CD14-positive monocyte (primary cell): ENCODE data around the gene EXOC6B. TPM values are rescaled to one million over a fixed set of nuclear protein-coding genes. Genes with fewer than 3 reads are reported as not detected.
"Not testable (repeated sequence)": the region's sequence is repeated elsewhere in the genome, so short reads cannot be mapped to it uniquely, and the experiment has no call there.

Experiments
- DNase-seq, 3 donors: peaks; one replicate each; pipeline ENCODE4 v3.0.0-alpha.2; 2011 to 2022
- H2AFZ ChIP-seq: 2 replicates; pipeline ENCODE4 v1.6.0; 2012; ENCODE audit warnings: mild to moderate bottlenecking, low read depth, low read length, inconsistent platforms; ENCODE audit not compliant: insufficient read depth, poor library complexity, severe bottlenecking
- H3K27ac ChIP-seq, 2 donors: 1 replicate in 1 of 2; 2 replicates in 1 of 2; pipeline ENCODE4 v1.5.1; 2012 to 2013; ENCODE audit warnings: low read length in 2 of 2, control low read depth in 1 of 2, inconsistent platforms in 1 of 2, low read depth in 1 of 2, mild to moderate bottlenecking in 1 of 2
- H3K27me3 ChIP-seq, 2 donors: one replicate each; pipeline versions ENCODE4 v1.6.0 to v1.6.1; 2011 to 2013; ENCODE audit warnings: low read length in 2 of 2; ENCODE audit not compliant: control insufficient read depth in 2 of 2, insufficient read depth in 2 of 2
- H3K36me3 ChIP-seq, 2 donors: replicated peaks in 1 of 2; 1 replicate in 1 of 2; 2 replicates in 1 of 2; pipeline versions ENCODE4 v1.5.1 to v1.6.1; 2012 to 2013; ENCODE audit warnings: low read length in 2 of 2, control low read depth in 1 of 2, inconsistent platforms in 1 of 2, mild to moderate bottlenecking in 1 of 2; ENCODE audit not compliant: insufficient read depth in 2 of 2, control insufficient read depth in 1 of 2
- H3K4me1 ChIP-seq, 2 donors: 1 replicate in 1 of 2; 2 replicates in 1 of 2; pipeline versions ENCODE4 v1.5.1 to v1.6.1; 2012 to 2013; ENCODE audit warnings: low read length in 2 of 2, control low read depth in 1 of 2, inconsistent platforms in 1 of 2, mild to moderate bottlenecking in 1 of 2, moderate library complexity in 1 of 2; ENCODE audit not compliant: insufficient read depth in 2 of 2, control insufficient read depth in 1 of 2
- H3K4me2 ChIP-seq: replicated peaks from 2 replicates; pipeline ENCODE3; 2012; ENCODE audit warnings: low read length, moderate library complexity, mild to moderate bottlenecking; ENCODE audit not compliant: poor library complexity, severe bottlenecking; ENCODE audit errors: extremely low read depth
- H3K4me3 ChIP-seq, 3 experiments: fragments of 200-600 bp in 1 of 3; sonication (generic) in 1 of 3; replicated peaks in 1 of 3; 1 replicate in 2 of 3; 2 replicates in 1 of 3; pipeline ENCODE4 v1.5.1; 2011 to 2013; ENCODE audit warnings: low read length in 3 of 3, mild to moderate bottlenecking in 3 of 3, control low read depth in 2 of 3, low read depth in 2 of 3, inconsistent platforms in 1 of 3, moderate library complexity in 1 of 3
- H3K79me2 ChIP-seq: 2 replicates; pipeline ENCODE4 v1.6.0; 2012; ENCODE audit warnings: mild to moderate bottlenecking, control low read depth, inconsistent platforms, low read length, moderate library complexity; ENCODE audit not compliant: insufficient read depth
- H3K9ac ChIP-seq: 2 replicates; pipeline ENCODE4 v1.6.0; 2017; ENCODE audit warnings: low read length, mild to moderate bottlenecking; ENCODE audit not compliant: insufficient read depth, poor library complexity, severe bottlenecking
- H3K9me3 ChIP-seq, 2 donors: replicated peaks in 1 of 2; 1 replicate in 1 of 2; 2 replicates in 1 of 2; pipeline versions ENCODE4 v1.5.1 to v1.6.1; 2012 to 2013; ENCODE audit warnings: low read length in 2 of 2, control low read depth in 1 of 2; ENCODE audit not compliant: control insufficient read depth in 1 of 2, insufficient read depth in 1 of 2
- H4K20me1 ChIP-seq: 2 replicates; pipeline ENCODE4 v1.6.0; 2012; ENCODE audit warnings: mild to moderate bottlenecking, low read length, control low read depth, moderate library complexity; ENCODE audit not compliant: insufficient read depth
- H3K27ac Mint-ChIP-seq, 7 donors: one replicate each; pipeline ENCODE4 v1.8.0; 2020; ENCODE audit warnings: mild to moderate bottlenecking in 7 of 7, mixed read lengths in 7 of 7, moderate library complexity in 6 of 7, inconsistent platforms in 2 of 7
- H3K27me3 Mint-ChIP-seq, 3 donors: one replicate each; pipeline ENCODE4 v1.8.0; 2021 to 2022; ENCODE audit warnings: low read depth in 3 of 3, mild to moderate bottlenecking in 3 of 3, mixed read lengths in 3 of 3, moderate library complexity in 3 of 3, inconsistent platforms in 1 of 3
- H3K36me3 Mint-ChIP-seq, 2 donors: one replicate each; pipeline ENCODE4 v1.8.0; 2020; ENCODE audit warnings: mixed read lengths in 2 of 2, inconsistent platforms in 1 of 2, mild to moderate bottlenecking in 1 of 2
- H3K4me1 Mint-ChIP-seq: one replicate; pipeline ENCODE4 v1.8.0; 2020; ENCODE audit warnings: mild to moderate bottlenecking, mixed read lengths
- H3K4me3 Mint-ChIP-seq, 2 donors: one replicate each; pipeline ENCODE4 v1.8.0; 2020; ENCODE audit warnings: mild to moderate bottlenecking in 2 of 2, mixed read lengths in 2 of 2, moderate library complexity in 1 of 2
- H3K9me3 Mint-ChIP-seq, 7 donors: one replicate each; pipeline ENCODE4 v1.8.0; 2020 to 2022; ENCODE audit warnings: mixed read lengths in 7 of 7, mild to moderate bottlenecking in 6 of 7, moderate library complexity in 6 of 7, inconsistent platforms in 2 of 7
- CTCF ChIP-seq: fragments of 200-600 bp; IDR thresholded peaks from one replicate; pipeline ENCODE4 v1.8.0; 2022; ENCODE audit warnings: antibody characterized with exemption, mild to moderate bottlenecking
- whole genome bisulfite sequencing: methylation state at CpG from one replicate; pipeline ENCODE4 v1.1.5; 2013; ENCODE audit warnings: missing lambda C conversion rate; ENCODE audit not compliant: insufficient coverage; 5-methylcytosine and 5-hydroxymethylcytosine counted together
- intact Hi-C, 2 donors: fragments of 100-400 bp; cut with micrococcal nuclease; formaldehyde crosslinking; loops; one replicate each; pipeline versions ENCODE4 v1.15.0 to v1.15.1; 2023
- polyA plus RNA-seq, 3 donors: library from polyadenylated mRNA; depleted of rRNA in 1 of 3; unstranded in 2 of 3; stranded (reverse) in 1 of 3; fragments of 300-500 nt in 2 of 3; fragments of >200 nt in 1 of 3; fragmentation: Illumina TruSeq in 2 of 3; gene quantifications; 1 replicate in 2 of 3; 2 replicates in 1 of 3; pipeline ENCODE4 v1.2.3, GENCODE V29; 2012 to 2021

EXOC6B gene
- polyA plus RNA-seq, 3 donors = 1.8 to 2.8 (median 2.1) TPM

GRCh38 chr2:72561621-72562318, 264.1 kb downstream of the EXOC6B start:
- Histone ChIP-seq H3K79me2 (no peaks in the 10 kb centered on the region), H4K20me1 (no peaks in the 10 kb centered on the region), H3K4me3 (no peak overlapping the region), H3K27me3 (no peaks in the 10 kb centered on the region), H3K4me1 (no peaks in the 10 kb centered on the region), H3K4me2 (no peak overlapping the region), H2AFZ (no peak overlapping the region), H3K9ac (no peak overlapping the region), H3K9me3 (no peaks in the 10 kb centered on the region), H3K36me3 (no peaks in the 10 kb centered on the region), H3K27ac (no peak overlapping the region)
- no peak for TF ChIP-seq CTCF
- Mint-ChIP-seq H3K4me3 (no peak overlapping the region), H3K36me3 (no peaks in the 10 kb centered on the region), H3K9me3 (peaks cover 0 to 2% (median 0%) of the 10 kb centered on the region in 7 donors), H3K27ac (no peak overlapping the region), H3K4me1 (no peaks in the 10 kb centered on the region), H3K27me3 (no peaks in the 10 kb centered on the region)
- no CpG with 5 or more reads among the region's 4 CpGs for WGBS
- intact Hi-C loops = no loop called here
- no peak for DNase-seq

GRCh38 chr2:72555943-72556342, 269.9 kb downstream of the EXOC6B start:
- Mint-ChIP-seq H3K27ac (no peak overlapping the region), H3K27me3 (no peaks in the 10 kb centered on the region)
- DNase-seq = no peak

GRCh38 chr2:72555363-72555762, 270.5 kb downstream of the EXOC6B start:
- H2AFZ ChIP-seq, H3K4me1 ChIP-seq, H3K79me2 ChIP-seq, intact Hi-C loops, H3K36me3 Mint-ChIP-seq, H3K36me3 ChIP-seq, H3K9me3 ChIP-seq, H3K27me3 ChIP-seq, H4K20me1 ChIP-seq, H3K9ac ChIP-seq, H3K4me3 Mint-ChIP-seq, H3K4me1 Mint-ChIP-seq, DNase-seq, H3K4me2 ChIP-seq, H3K27ac ChIP-seq, H3K27ac Mint-ChIP-seq, H3K9me3 Mint-ChIP-seq, H3K4me3 ChIP-seq, H3K27me3 Mint-ChIP-seq: not testable (repeated sequence)
- 83% methylated on average over 1 of the region's 1 CpG for WGBS

More at GRCh38 chr2:72555943-72556342, 269.9 kb downstream of the EXOC6B start:
- no peak overlapping the region for H3K9ac ChIP-seq
- Mint-ChIP-seq H3K36me3 (no peaks in the 10 kb centered on the region), H3K9me3 (peaks cover 2 to 10% (median 6%) of the 10 kb centered on the region in 7 donors), H3K4me1 (no peaks in the 10 kb centered on the region), H3K4me3 (no peak overlapping the region)
- no peaks in the 10 kb centered on the region for H4K20me1 ChIP-seq
- no peak for TF ChIP-seq CTCF
- no peak overlapping the region for H3K4me2 ChIP-seq
- WGBS = 92% methylated on average over 1 of the region's 1 CpG
- H3K36me3 ChIP-seq = no peaks in the 10 kb centered on the region
- H3K4me1 ChIP-seq = no peaks in the 10 kb centered on the region
- peaks cover 0 to 4% of the 10 kb centered on the region in 2 donors for H3K9me3 ChIP-seq
- no peak overlapping the region for H2AFZ ChIP-seq
- no peak overlapping the region for H3K4me3 ChIP-seq
- H3K27me3 ChIP-seq = no peaks in the 10 kb centered on the region
- intact Hi-C loops = no loop called here
- no peaks in the 10 kb centered on the region for H3K79me2 ChIP-seq
- H3K27ac ChIP-seq = no peak overlapping the region
